H1 (cell line): Measurements from ENCODE around the gene PPARD. TPM values are rescaled to one million over a fixed set of nuclear protein-coding genes. Genes with fewer than 3 reads are reported as not detected.

Experiments used
- CTCF ChIA-PET: fragments of 300-600 bp; sonication (Branson Sonifier 250); formaldehyde crosslinking; loops from one replicate; lab custom pipeline; 2021; ENCODE audit not compliant: partially characterized antibody; lab: Charles Lee
- POLR2A ChIA-PET: fragments of 300-600 bp; sonication (Branson Sonifier 250); formaldehyde crosslinking; loops from one replicate; lab custom pipeline; 2021; ENCODE audit warnings: inconsistent platforms; ENCODE audit not compliant: partially characterized antibody; lab: Charles Lee
- DNase-seq, 2 experiments: peaks; one replicate each; pipeline versions ENCODE4 v3.0.0 to v3.0.0-alpha.2; 2010 to 2022; ENCODE audit warnings: low spot score in 2 of 2, low read depth in 1 of 2, mixed read lengths in 1 of 2
- FAIRE-seq: peaks from 2 replicates; lab custom pipeline; 2011; peaks lifted over from hg19 to GRCh38; lab: Jason Lieb, UNC
- H2AFZ ChIP-seq: 2 replicates; pipeline ENCODE4 v1.8.1; 2012; ENCODE audit warnings: low read length, inconsistent platforms
- H2AK5ac ChIP-seq: 2 replicates; pipeline ENCODE4 v1.6.1; 2013; ENCODE audit warnings: low read depth, low read length
- H2BK120ac ChIP-seq: replicated peaks from 2 replicates; pipeline ENCODE3; 2013; ENCODE audit warnings: low read depth, low read length, inconsistent platforms
- H2BK12ac ChIP-seq: 2 replicates; pipeline ENCODE4 v1.6.1; 2013; ENCODE audit warnings: low read depth, low read length
- H2BK15ac ChIP-seq: 2 replicates; pipeline ENCODE4 v1.6.1; 2013; ENCODE audit warnings: low read length
- H2BK20ac ChIP-seq: 2 replicates; pipeline ENCODE4 v1.6.1; 2013; ENCODE audit warnings: low read length
- H2BK5ac ChIP-seq: 2 replicates; pipeline ENCODE4 v1.6.1; 2013; ENCODE audit warnings: low read depth, low read length
- H3K14ac ChIP-seq: 2 replicates; pipeline ENCODE4 v1.6.1; 2013; ENCODE audit warnings: inconsistent platforms; ENCODE audit not compliant: insufficient read length
- H3K18ac ChIP-seq: 2 replicates; pipeline ENCODE4 v1.6.1; 2013; ENCODE audit warnings: low read length; ENCODE audit errors: extremely low read depth
- H3K23ac ChIP-seq: 2 replicates; pipeline ENCODE4 v1.6.1; 2013; ENCODE audit warnings: inconsistent platforms; ENCODE audit not compliant: insufficient read length
- H3K23me2 ChIP-seq: 2 replicates; pipeline ENCODE4 v1.6.1; 2013; ENCODE audit warnings: low read depth, low read length
- H3K27ac ChIP-seq: 2 replicates; pipeline ENCODE4 v1.6.1; 2011; ENCODE audit warnings: low read depth, low read length, inconsistent platforms
- H3K27me3 ChIP-seq, 4 experiments: replicated peaks in 1 of 4; 1 replicate in 1 of 4; 2 replicates in 3 of 4; pipeline versions ENCODE4 v1.6.1 to v1.8.1; 2011 to 2013; ENCODE audit warnings: low read length in 3 of 4, mild to moderate bottlenecking in 3 of 4, inconsistent platforms in 2 of 4, mixed read lengths in 2 of 4, moderate library complexity in 1 of 4; ENCODE audit not compliant: control insufficient read depth in 3 of 4, insufficient read depth in 3 of 4; ENCODE audit errors: extremely low read depth in 1 of 4
- H3K36me3 ChIP-seq, 4 experiments: 2 replicates each; pipeline versions ENCODE4 v1.6.1 to v1.8.1; 2011 to 2013; ENCODE audit warnings: mild to moderate bottlenecking in 4 of 4, low read length in 3 of 4, moderate library complexity in 2 of 4, control low read depth in 1 of 4, inconsistent platforms in 1 of 4; ENCODE audit not compliant: insufficient read depth in 4 of 4, control insufficient read depth in 2 of 4
- H3K4ac ChIP-seq: replicated peaks from 2 replicates; pipeline ENCODE3; 2013; ENCODE audit warnings: low read length, low read depth, mixed read lengths, inconsistent platforms; ENCODE audit not compliant: insufficient read length
- H3K4me1 ChIP-seq, 4 experiments: replicated peaks in 1 of 4; 1 replicate in 1 of 4; 2 replicates in 3 of 4; pipeline versions ENCODE4 v1.6.1 to v1.8.1; 2011 to 2013; ENCODE audit warnings: low read length in 3 of 4, inconsistent platforms in 2 of 4, mixed read lengths in 1 of 4; ENCODE audit not compliant: insufficient read depth in 4 of 4, control insufficient read depth in 3 of 4
- H3K4me2 ChIP-seq, 2 experiments: 2 replicates each; pipeline versions ENCODE4 v1.6.1 to v1.8.1; 2011 to 2013; ENCODE audit warnings: low read depth in 2 of 2, low read length in 2 of 2, control low read depth in 1 of 2, inconsistent platforms in 1 of 2, mild to moderate bottlenecking in 1 of 2; ENCODE audit not compliant: insufficient read depth in 1 of 2
- H3K4me3 ChIP-seq, 4 experiments: fragments of 200-600, 300-600 bp in 1 of 4; sonication (generic), shearing (Covaris generic), sonication (Bioruptor Twin) in 1 of 4; 2 replicates each; pipeline versions ENCODE4 v1.5.1 to v1.8.1; 2011 to 2016; ENCODE audit warnings: low read length in 4 of 4, low read depth in 3 of 4, control low read depth in 2 of 4, inconsistent platforms in 2 of 4, mild to moderate bottlenecking in 2 of 4, mixed read lengths in 1 of 4, moderate library complexity in 1 of 4; ENCODE audit not compliant: insufficient read depth in 2 of 4; ENCODE audit errors: extremely low read depth in 1 of 4
- H3K56ac ChIP-seq: replicated peaks from 2 replicates; pipeline ENCODE3; 2013; ENCODE audit warnings: low read depth, mild to moderate bottlenecking, mixed read lengths, low read length, inconsistent platforms; ENCODE audit not compliant: insufficient read length
- H3K79me1 ChIP-seq: 2 replicates; pipeline ENCODE4 v1.6.1; 2013; ENCODE audit warnings: low read depth, low read length, control low read depth
- H3K79me2 ChIP-seq, 2 experiments: 2 replicates each; pipeline versions ENCODE4 v1.6.1 to v1.8.1; 2012 to 2013; ENCODE audit warnings: low read length in 2 of 2, mild to moderate bottlenecking in 2 of 2, inconsistent platforms in 1 of 2; ENCODE audit not compliant: insufficient read depth in 2 of 2, control insufficient read depth in 1 of 2
- H3K9ac ChIP-seq, 4 experiments: replicated peaks in 1 of 4; 1 replicate in 1 of 4; 2 replicates in 3 of 4; pipeline versions ENCODE4 v1.6.1 to v1.8.1; 2011 to 2013; ENCODE audit warnings: low read depth in 3 of 4, low read length in 3 of 4, control low read depth in 2 of 4, mild to moderate bottlenecking in 2 of 4, moderate library complexity in 2 of 4, inconsistent platforms in 1 of 4; ENCODE audit errors: extremely low read depth in 1 of 4
- H3K9me3 ChIP-seq, 2 experiments: 2 replicates each; pipeline versions ENCODE4 v1.6.1 to v1.8.1; 2012 to 2013; ENCODE audit warnings: mild to moderate bottlenecking in 2 of 2, moderate library complexity in 2 of 2, control low read depth in 1 of 2, inconsistent platforms in 1 of 2, low read depth in 1 of 2, low read length in 1 of 2, mixed read lengths in 1 of 2; ENCODE audit not compliant: insufficient read depth in 2 of 2
- H4K20me1 ChIP-seq, 2 experiments: replicated peaks in 1 of 2; 2 replicates each; pipeline versions ENCODE3 to v1.8.1; 2011 to 2013; ENCODE audit warnings: inconsistent platforms in 2 of 2, low read length in 2 of 2, mild to moderate bottlenecking in 1 of 2; ENCODE audit not compliant: insufficient read depth in 2 of 2, control insufficient read depth in 1 of 2
- H4K5ac ChIP-seq: 2 replicates; pipeline ENCODE4 v1.6.1; 2013; ENCODE audit warnings: low read length, low read depth, mixed read lengths, inconsistent platforms; ENCODE audit not compliant: insufficient read length
- H4K8ac ChIP-seq: 2 replicates; pipeline ENCODE4 v1.8.0; 2013; ENCODE audit warnings: mild to moderate bottlenecking, moderate library complexity, low read length, inconsistent platforms; ENCODE audit not compliant: insufficient read depth; ENCODE audit errors: extremely low read depth
- H4K91ac ChIP-seq: replicated peaks from 2 replicates; pipeline ENCODE3; 2013; ENCODE audit warnings: low read length, mixed read lengths, inconsistent platforms; ENCODE audit not compliant: insufficient read length
- POLR2A ChIP-seq, 2 experiments: IDR thresholded peaks; 1 replicate in 1 of 2; 2 replicates in 1 of 2; pipeline ENCODE4 v1.6.1; 2011; ENCODE audit warnings: low read depth in 2 of 2, low read length in 2 of 2, mild to moderate bottlenecking in 2 of 2; ENCODE audit errors: control extremely low read depth in 1 of 2
- POLR2AphosphoS5 ChIP-seq: IDR thresholded peaks from 2 replicates; pipeline ENCODE4 v1.6.1; 2011; ENCODE audit warnings: low read depth, low read length
- YY1 ChIP-seq: IDR thresholded peaks from 2 replicates; pipeline ENCODE4 v1.6.1; 2011; ENCODE audit warnings: low read depth, mild to moderate bottlenecking, low read length
- WGBS, 2 experiments: shearing (Covaris generic) in 1 of 2; methylation state at CpG; one replicate each; pipeline versions ENCODE4 v1.1.6 to v1.1.7; 2013 to 2015; ENCODE audit warnings: low lambda C conversion rate in 2 of 2, mixed read lengths in 2 of 2, inconsistent platforms in 1 of 2, low coverage in 1 of 2, missing lambda C conversion rate in 1 of 2; ENCODE audit not compliant: insufficient replicate concordance in 2 of 2, insufficient coverage in 1 of 2, insufficient read length in 1 of 2; ENCODE audit errors: extremely low coverage in 1 of 2, missing lambda C conversion rate in 1 of 2; 5-methylcytosine and 5-hydroxymethylcytosine counted together
- polyA plus RNA-seq, 7 experiments: library from polyadenylated mRNA; depleted of rRNA in 3 of 7; stranded (reverse) in 5 of 7; unstranded in 2 of 7; fragments of >200 nt in 5 of 7; fragments of 200-250 nt in 2 of 7; gene quantifications; 1 replicate in 5 of 7; 2 replicates in 1 of 7; 4 replicates in 1 of 7; pipeline versions ENCODE4 v1.2.1 to v1.2.3, GENCODE V29; 2011 to 2013; ENCODE audit warnings: missing spikeins in 2 of 7, mixed read lengths in 2 of 7
- total RNA-seq: library from RNA; stranded (reverse); fragmentation: NEBNext Ultra II Directional; extraction: Animal tissue kit (Norgen Biotek cat#: 25700); gene quantifications from 2 replicates; pipeline ENCODE4 v1.2.1, GENCODE V29; 2021

PPARD gene
- total and polyA plus RNA-seq, 2 of the 8 experiments (the other 6 are each of a cell fraction or from before 2014, with no cell fraction given) = 14.6 to 14.9 TPM

DNA sequence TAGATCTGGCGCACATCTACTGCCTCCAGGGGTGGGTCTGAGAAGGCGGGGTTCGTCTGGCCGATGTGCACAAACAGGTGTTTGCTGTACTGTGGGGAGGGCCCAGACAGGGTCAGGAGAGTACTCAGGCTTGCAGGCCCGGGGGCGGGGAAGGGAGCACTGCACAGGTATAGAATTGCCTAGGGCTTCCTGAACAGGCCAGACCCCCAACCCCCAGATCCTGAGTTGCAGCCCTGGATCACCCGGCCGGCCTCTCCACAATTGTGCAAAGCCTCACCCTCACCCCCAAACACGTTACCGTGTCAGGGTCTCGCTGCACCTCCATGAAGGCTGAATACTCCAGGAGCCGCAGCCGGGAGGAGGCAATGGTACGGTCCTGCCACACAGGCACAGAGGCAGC is 133.6 kb downstream of the PPARD start:
- H4K8ac ChIP-seq = no peak overlapping the region
- ChIA-PET POLR2A (interaction anchor here (0.6 to 37.6 kb wide), 7 partner anchors 2 to 207 kb away, joined by 3 to 1319 read pairs (median 4); partner anchors contain the start of genes FANCE, RPL10A and TEAD3), CTCF (interaction anchor here (1.2 to 2.5 kb wide), 3 partner anchors 8 to 20 kb away, joined by 4 to 6 read pairs (median 5); partner anchors contain the start of gene RPL10A)
- H2AFZ ChIP-seq = no peak overlapping the region
- no peak overlapping the region for H2BK15ac ChIP-seq
- H2BK12ac ChIP-seq = no peak overlapping the region
- H4K91ac ChIP-seq = no peak overlapping the region
- peaks cover 9 to 42% (median 13%) of the 10 kb centered on the region in 4 experiments; a peak in 6 of 8 replicates for H3K36me3 ChIP-seq
- H3K14ac ChIP-seq = no peak overlapping the region
- H3K18ac ChIP-seq = no peak overlapping the region
- H3K9ac ChIP-seq = no peak overlapping the region
- H4K20me1 ChIP-seq = peaks cover 15 to 21% of the 10 kb centered on the region in 2 experiments
- no peak overlapping the region for H2BK20ac ChIP-seq
- no peaks in the 10 kb centered on the region for H3K79me1 ChIP-seq
- no peak overlapping the region for H2BK5ac ChIP-seq
- no peak overlapping the region for H3K27ac ChIP-seq
- no peak overlapping the region for H3K56ac ChIP-seq
- FAIRE-seq (no peak), DNase-seq (peak in 1 of 2 experiments; percentile 54)
- no peaks in the 10 kb centered on the region; a peak in 4 of 7 replicates for H3K4me1 ChIP-seq
- 0 out of 4 replicates have a peak, but pooled peaks cover 0 to 2% of the 10 kb centered on the region in 2 experiments for H3K79me2 ChIP-seq
- H3K23me2 ChIP-seq = no peaks in the 10 kb centered on the region
- no peak overlapping the region for H3K23ac ChIP-seq
- no peak overlapping the region for H3K4me2 ChIP-seq
- no peak overlapping the region for H2BK120ac ChIP-seq
- TF ChIP-seq POLR2AphosphoS5 = 0 out of 2 replicates have a peak, but pooled peaks have one; percentile 56
- TF ChIP-seq POLR2A (IDR thresholded peaks at IDR 0.05; ENCODE audit: control extremely low read depth in 1 of 2, low read depth in 2 of 2, low read length in 2 of 2) = peak in 1 of 2 experiments; percentile 46; a peak in 1 of 3 replicates
- TF ChIP-seq YY1 = no peak
- no peak overlapping the region for H2AK5ac ChIP-seq
- H3K4me3 ChIP-seq = no peak overlapping the region
- WGBS, 2 experiments = 79% methylated on average over 13 of the region's 14 CpGs; no CpG with 5 or more reads in 1 of the 2 experiments
- H3K9me3 ChIP-seq = no peaks in the 10 kb centered on the region
- H3K27me3 ChIP-seq = no peaks in the 10 kb centered on the region; a peak in 1 of 7 replicates
- H3K4ac ChIP-seq = no peak overlapping the region
- no peak overlapping the region for H4K5ac ChIP-seq
